GM04503 (cell line): ENCODE results near the gene FAM83D.
"Not testable (repeated sequence)": the region's sequence is repeated elsewhere in the genome, so short reads cannot be mapped to it uniquely, and the experiment has no call there.

Experiments used
- DNase-seq: peaks from one replicate; pipeline ENCODE4 v3.0.0-alpha.2; 2012; ENCODE audit warnings: low read depth

The FAM83D gene

DNA sequence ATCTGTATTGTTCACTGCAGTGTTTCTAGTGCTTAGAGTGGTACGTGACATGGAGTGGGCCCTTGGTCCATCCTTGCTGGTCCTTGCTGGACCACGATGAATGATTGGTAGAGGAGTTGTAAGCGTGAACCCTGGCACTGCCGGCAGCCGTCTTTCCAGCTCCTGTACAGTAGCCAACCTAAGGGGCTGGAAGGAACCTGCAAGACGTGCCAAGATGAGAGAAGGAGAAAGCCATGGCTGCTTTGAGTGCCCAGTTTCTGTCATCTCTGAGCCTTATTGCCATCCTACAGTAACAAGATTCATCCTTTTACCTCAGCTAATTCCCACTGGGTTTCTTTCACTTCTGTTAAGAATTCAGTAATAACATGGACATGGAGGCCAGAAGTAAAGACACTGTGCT lies 41.9 kb downstream of the FAM83D start:
- DNase-seq, result no peak

DNA sequence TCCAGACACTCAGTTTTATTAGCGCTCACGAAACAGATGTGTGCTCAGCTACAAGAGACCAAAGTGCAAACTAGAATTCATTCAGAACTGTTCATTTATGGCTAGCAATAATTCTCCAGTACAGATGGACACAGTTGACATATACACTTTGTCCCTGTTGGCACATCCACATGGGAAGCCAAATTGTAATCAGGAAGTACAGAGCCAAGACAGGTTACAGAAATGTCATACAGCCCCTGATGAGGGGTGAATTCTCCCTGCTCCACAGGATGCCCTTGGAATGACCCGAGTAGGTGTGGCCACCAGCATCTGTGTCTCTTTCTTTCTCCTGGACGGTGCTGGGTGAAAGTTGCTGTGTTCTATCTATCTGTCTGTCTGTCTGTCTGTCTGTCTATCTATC lies 43.5 kb downstream of the FAM83D start:
- no peak for DNase-seq

GRCh38 chr20:38970302-38970701 lies 44.1 kb downstream of the FAM83D start:
- DNase-seq, result peak; percentile 87

- no peak for DNase-seq
These were observed 46.9 kb downstream of the FAM83D start for GRCh38 chr20:38973107-38973506.

GRCh38 chr20:38973645-38974044 lies 47.4 kb downstream of the FAM83D start:
- no peak for DNase-seq

- DNase-seq, result no peak
These were observed 49.4 kb downstream of the FAM83D start for GRCh38 chr20:38975539-38976120.

DNA sequence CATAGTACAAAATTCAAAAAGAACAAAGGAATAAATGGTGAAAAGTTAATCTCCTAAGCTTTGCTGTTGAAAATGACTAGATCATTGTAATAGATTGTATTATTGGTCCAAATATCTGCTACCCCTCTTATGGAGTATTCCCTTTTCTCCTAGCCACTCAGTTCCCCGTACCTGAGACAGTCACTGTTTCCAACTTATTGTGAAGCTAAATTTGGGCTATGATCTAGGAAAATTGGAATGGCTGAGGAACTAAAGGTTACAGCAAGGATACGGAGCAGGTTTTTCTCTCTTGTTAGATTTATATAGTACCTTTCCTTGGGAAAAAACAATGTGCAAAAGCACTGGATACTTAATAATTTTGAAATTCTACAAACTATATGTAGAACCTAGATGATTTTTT lies 53.2 kb downstream of the FAM83D start:
- DNase-seq, result no peak

GRCh38 chr20:38979842-38980241 lies 53.6 kb downstream of the FAM83D start:
- DNase-seq, result no peak

- DNase-seq, result no peak
These were observed 56.1 kb downstream of the FAM83D start for GRCh38 chr20:38982291-38982690.

GRCh38 chr20:38985060-38985459 lies 58.8 kb downstream of the FAM83D start:
- no peak for DNase-seq

DNA sequence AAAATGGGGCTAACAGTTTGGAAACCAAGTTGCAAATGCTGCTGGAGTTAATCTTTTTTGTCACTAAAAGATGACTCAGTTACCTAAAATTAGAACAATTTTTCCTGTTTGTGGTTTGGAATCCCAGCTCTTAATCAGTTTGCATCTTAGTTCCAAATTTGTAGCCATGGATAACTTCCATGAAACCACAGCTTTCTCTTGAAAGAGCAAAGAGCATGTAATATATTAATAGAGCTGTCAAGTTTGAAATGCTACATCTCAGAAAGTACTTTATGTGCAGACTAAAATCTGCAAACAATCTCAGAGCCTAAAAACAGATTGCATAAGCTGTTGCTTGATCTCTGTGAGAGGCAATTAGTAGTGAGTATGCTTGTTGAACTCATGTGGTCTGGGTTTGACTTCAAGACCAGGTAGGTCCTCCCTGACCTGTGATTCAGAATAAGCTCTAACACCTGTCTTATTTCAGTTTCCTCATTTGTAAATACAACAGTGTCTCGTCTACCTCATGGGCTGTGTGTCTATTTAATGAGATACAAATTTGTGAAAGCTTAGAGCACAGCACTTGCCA lies 59.5 kb downstream of the FAM83D start:
- peak; percentile 94 for DNase-seq

- no peak for DNase-seq
These were observed 60.4 kb downstream of the FAM83D start for GRCh38 chr20:38986663-38987062.

DNA sequence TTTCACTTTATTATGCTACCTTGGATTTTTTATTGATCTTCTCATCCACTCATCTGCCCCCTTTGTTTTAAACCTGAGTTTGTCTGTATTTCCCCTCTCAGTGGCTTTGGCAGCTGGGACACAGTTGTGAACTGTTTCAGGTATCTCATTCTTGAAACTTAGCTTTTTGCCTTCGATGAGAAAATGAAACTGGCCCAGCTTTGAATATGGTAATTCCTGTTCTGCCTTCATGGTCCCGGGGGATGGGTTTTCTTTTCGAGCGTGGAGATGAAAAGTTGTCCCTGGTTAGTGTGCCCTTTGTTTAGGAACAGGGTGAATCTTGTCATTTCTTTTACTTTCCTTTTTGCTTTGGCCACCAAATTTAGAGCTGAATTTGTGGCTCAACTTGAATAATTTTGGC lies 61.6 kb downstream of the FAM83D start:
- no peak for DNase-seq

GRCh38 chr20:38990728-38991127 lies 64.5 kb downstream of the FAM83D start:
- no peak for DNase-seq

DNA sequence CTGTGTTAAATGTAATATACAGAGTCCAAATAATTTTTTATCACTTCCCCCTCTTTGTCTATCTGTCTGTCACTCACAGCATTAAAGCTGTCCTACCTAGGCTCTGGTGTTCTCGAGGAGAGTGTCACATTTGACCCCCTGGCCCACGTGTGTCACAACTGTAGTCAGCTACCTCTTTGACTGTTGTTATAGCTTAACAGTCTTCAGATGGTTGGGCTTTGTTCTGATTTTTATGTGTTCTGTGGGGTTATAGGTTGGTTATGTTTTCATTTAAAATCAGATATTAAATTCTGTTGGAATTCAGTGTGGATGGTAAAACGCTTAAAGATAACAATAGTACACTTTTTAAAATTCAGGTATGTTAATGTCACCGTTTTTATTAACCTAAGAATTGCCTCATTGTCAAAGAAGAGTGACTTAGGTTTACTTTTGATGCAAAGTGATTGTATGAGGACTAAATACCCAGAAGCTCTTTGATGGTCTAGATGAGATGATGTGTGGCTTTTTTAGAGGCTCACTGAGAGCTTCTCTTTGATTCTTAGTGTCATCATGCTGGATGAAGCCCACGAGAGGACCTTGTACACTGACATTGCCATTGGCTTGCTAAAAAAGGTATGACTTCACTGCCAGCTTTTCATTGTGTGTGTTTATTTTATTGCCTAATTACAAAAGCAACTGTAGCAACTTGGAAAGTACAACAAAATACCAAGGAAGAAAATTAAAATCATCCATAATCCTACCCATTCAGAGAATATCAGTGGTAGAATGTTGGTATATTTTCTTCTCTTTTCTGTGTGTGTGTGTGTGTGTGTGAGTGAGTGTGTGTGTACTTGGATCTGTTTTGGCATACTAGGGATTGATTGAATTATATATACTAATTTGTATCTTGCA lies 65.8 kb downstream of the FAM83D start:
- DNase-seq, result no peak

GRCh38 chr20:38995536-38996044 lies 69.4 kb downstream of the FAM83D start:
- no peak for DNase-seq

- not testable (repeated sequence) for DNase-seq
These were observed 70.6 kb downstream of the FAM83D start for GRCh38 chr20:38996866-38997265.

DNA sequence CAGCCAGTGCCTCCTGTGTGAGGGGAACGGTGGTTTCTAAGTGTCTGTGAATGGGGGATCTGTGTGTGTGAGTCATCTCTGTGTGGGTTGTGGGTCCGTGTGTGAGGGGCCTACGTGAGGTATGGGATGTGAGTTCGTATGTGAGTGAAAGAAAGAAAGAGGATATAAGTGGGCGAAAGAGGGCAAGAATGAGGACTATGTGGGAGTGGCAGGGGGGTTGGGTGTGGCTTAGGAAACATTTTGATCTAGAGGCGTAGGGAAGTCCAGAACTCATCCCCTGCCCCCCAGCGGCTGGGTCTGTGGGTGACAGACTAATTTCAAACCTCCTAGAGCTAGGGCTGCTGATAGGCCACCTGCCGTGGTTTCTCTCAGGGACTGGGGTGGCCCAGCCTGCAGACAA lies 71.4 kb downstream of the FAM83D start:
- DNase-seq, result no peak

GRCh38 chr20:38999217-38999616 lies 73.0 kb downstream of the FAM83D start:
- no peak for DNase-seq

- no peak for DNase-seq
These were observed 74.0 kb downstream of the FAM83D start for GRCh38 chr20:38999965-39000910.
